GM19452 (cell line): ENCODE results near the gene EAF1.
"Not testable (repeated sequence)": the region's sequence is repeated elsewhere in the genome, so short reads cannot be mapped to it uniquely, and the experiment has no call there.

Source experiments
- ATAC-seq: cut with Tn5 transposase; IDR thresholded peaks from one replicate; pipeline ENCODE4 v1.9.1; 2021; ENCODE audit not compliant: unreplicated experiment

The EAF1 gene

GRCh38 chr3:15405448-15406050 is 21.8 kb upstream of the EAF1 start:
- no peak for ATAC-seq

DNA sequence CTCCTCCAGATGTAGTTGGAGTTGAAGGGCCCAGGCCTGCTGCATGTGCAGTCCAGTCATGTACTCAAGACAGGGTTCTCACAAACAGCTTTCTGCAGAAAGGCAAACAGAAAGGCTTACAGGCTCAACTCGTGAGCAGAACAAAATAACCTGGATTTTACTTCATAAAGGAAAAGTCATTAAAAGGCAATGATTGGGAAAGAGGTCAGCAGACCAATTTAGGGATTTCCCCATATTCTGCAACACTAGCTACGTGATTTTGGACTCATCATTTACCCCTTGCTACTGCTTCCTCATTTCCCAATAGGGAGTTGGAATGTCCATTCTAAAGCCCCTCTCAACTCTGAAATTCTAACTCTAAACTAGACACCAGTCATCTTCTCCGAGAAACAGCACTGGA is 18.2 kb upstream of the EAF1 start:
- ATAC-seq = no peak

- no peak for ATAC-seq
Measured at GRCh38 chr3:15409774-15410173, 17.6 kb upstream of the EAF1 start.

- not testable (repeated sequence) for ATAC-seq
Measured at GRCh38 chr3:15410966-15411365, 16.4 kb upstream of the EAF1 start.

- ATAC-seq = no peak
Measured at GRCh38 chr3:15420871-15421270, 6.5 kb upstream of the EAF1 start.

- no peak for ATAC-seq
Measured at GRCh38 chr3:15426579-15427118, 749 bp upstream of the EAF1 start.

DNA sequence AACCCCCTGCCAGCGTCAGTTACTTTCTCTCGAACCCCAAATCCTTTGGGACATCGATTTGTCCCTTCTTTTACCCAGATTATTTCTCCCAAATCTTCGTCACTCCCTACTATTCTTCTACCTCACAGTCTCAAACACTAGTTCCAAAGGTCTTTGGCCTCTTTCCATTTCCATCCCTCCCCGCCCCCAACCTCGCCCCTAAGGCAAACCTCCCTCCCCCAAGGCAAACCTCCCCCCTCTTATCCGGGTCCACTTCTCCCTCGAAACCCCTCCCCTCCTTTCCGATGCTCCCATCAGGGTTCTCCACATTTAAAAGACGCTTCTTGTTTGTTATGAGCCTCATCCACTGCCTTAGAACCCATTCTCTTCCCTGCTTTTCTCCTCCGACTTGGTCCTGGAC is 583 bp downstream of the EAF1 start:
- ATAC-seq = no peak

GRCh38 chr3:15428539-15428938 is 1.1 kb downstream of the EAF1 start:
- ATAC-seq = no peak

- ATAC-seq = no peak
Measured at GRCh38 chr3:15429080-15429479, 1.7 kb downstream of the EAF1 start.

DNA sequence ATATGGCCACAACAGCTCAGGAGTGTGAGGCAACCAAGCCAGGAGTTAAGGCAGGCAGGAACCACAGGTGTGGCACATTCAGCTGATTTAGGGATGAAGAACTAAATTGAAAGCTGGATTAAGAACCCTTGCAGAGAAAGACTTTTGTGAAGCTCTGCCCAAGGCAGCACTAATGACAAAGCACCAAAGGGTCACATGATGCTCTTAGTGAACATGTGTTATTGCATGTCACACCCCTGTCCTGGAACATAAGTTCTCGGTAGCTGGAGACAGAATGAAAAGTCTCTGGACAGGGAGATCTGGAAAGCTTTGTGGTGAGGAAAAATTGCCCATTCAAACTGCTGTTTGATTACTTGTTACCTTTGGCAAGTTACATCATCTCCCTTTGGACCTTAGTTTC is 3.2 kb downstream of the EAF1 start:
- no peak for ATAC-seq

DNA sequence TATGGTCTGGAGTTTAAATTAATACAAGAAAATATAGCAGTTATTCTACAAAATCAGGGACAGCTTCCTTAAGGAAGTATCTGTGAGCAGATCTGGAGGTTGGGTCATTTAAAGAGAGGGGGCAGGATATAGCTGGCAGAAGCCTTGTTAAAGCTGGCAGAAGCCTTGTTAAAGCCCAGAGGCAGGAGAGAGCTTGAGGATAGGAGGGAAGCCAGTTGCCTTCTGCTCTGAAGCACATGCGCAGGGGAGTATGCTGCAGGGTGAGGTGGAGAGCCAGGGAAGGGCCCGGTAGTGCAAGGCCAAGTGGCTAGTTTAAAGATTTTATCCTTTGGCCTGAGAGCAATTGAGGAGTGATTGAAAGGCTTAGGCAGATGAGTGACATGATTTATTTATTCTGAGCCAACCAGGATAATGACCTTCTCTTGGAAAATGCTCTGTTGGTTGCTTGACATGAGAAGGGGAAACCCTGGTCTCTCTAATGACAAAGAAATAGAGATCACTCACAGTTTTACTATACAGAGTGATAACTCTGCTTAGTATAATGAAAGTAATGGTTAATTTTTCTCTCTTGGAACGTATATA is 3.9 kb downstream of the EAF1 start:
- no peak for ATAC-seq

DNA sequence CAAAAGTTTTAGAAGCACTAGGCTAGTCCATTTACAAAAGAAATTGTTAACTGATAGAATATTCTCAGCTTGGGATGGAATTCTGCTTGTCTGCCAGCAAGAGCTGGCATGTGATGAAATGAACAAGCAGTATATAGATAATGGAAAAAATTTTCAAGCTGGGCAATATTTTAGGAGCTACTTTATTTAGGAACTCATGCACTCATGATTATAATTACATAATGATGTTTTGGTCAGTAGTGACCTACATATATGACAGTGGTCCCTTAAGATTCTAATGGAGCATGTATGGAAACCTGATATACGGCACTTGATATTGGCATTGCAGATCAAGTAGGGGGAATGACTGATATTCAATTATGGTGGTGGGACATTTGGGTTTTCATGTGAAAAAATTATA is 6.1 kb downstream of the EAF1 start:
- no peak for ATAC-seq

GRCh38 chr3:15434756-15435155 is 7.4 kb downstream of the EAF1 start:
- no peak for ATAC-seq

GRCh38 chr3:15436246-15436645 is 8.8 kb downstream of the EAF1 start:
- no peak for ATAC-seq

- no peak for ATAC-seq
Measured at GRCh38 chr3:15438983-15439382, 11.6 kb downstream of the EAF1 start.

DNA sequence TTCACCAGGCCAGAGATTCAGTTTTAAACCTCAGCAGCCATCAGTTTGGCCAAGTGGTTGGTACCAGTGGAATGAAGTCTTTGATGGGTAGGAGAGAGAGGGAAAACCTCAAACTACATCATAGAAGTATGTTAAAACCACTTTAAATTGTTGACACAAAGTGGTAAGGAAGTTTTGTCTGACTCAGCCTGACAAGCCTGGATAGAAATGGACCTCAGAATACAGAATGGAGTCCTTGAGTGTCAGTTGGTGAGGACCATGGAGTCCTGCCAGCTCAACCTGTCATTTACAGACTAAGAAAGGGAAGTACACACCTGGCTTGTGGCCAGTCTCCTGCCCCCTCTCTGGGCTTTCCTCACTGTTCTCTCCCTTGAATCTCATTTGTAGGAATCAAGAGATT is 12.1 kb downstream of the EAF1 start:
- ATAC-seq = no peak

- no peak for ATAC-seq
Measured at GRCh38 chr3:15440891-15441290, 13.5 kb downstream of the EAF1 start.

DNA sequence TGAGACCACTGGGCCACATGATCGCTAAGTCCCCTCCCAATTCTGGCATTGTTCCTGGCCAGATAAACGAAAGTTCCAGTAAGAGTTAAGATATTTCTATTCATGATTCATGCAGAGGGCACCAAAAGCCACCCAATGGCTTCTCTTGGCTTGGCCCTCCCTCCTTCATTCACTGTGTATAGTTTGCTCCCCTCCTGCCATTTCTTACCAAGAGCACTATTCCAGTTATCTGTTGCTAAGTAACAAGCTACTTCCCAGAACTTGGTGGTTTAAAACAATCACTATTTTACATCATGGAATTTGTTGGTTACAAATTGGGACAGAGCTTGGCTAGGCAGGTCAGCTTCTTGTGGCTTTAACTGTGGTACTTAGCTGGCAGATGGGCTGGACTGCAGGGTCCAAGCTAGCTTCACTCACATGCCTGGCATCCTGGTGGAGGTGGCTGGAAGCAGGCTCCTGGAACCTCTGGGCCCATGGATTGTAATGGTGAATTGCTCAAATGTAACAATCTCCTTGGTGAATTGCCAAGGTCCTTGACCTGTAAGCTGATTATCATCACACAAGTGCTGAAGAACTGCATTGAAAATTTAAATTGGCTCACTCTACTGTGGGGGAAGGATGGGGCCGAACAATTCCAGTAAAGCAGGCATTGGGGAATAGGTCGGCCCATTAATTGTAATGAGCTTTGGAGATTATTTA is 16.6 kb downstream of the EAF1 start:
- no peak for ATAC-seq

GRCh38 chr3:15449489-15450224 is 22.3 kb downstream of the EAF1 start:
- no peak for ATAC-seq

DNA sequence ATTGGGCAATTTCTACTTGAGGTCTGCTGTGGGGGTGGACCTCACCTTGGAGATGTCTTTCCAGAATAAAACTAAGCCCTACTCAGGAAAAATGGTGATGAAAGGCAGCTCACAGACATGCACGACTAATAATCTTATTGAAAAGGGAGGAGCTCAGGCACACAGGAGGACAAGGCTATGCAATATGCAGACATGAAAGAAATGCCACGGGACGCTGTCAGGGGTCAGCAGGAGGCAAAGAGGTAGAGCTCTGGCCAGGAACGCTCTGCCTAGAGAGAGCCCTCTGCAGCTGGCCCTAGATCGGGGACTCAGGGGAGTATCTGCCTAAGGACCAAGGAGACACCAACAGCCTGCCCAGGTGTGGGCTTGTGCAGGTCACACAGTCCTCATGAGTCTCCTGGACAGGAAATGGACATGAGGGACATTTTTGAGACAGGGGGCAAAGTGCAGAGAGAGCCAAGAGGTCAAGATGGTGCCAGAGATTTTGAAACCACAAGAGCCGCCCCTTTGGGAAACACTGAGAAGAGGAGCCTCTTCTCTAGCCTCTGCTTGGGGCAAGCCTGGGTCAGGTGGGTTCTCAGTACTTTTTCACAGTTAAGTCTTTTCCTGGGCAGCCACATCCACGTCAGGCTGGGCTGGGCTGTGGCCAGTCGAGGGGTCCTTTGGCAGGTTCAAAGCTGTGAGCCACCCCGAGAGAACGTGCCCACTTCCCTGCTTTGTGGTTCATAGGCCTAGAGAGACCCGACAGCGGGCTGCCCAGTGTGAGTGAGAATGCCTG is 23.2 kb downstream of the EAF1 start:
- ATAC-seq = no peak
